KOPT-K1 (cell line): ENCODE results near the gene ADAMTS10.

Experiments used
- H3K27ac ChIP-seq: fragments of 200-600 bp; sonication (generic); 2 replicates; pipeline ENCODE4 v1.5.1; 2016; ENCODE audit warnings: antibody characterized with exemption, mild to moderate bottlenecking, low read depth, low read length; ENCODE audit not compliant: poor library complexity, severe bottlenecking
- H3K36me3 ChIP-seq: fragments of 200-600 bp; sonication (generic); 2 replicates; pipeline ENCODE4 v1.5.1; 2017; ENCODE audit warnings: antibody characterized with exemption, mild to moderate bottlenecking, low read length, moderate library complexity; ENCODE audit not compliant: insufficient read depth
- H3K9me3 ChIP-seq: fragments of 200-600 bp; sonication (generic); 2 replicates; pipeline ENCODE4 v1.5.1; 2017; ENCODE audit warnings: antibody characterized with exemption, low read length, mild to moderate bottlenecking; ENCODE audit not compliant: insufficient read depth, poor library complexity, severe bottlenecking

ADAMTS10 gene

DNA sequence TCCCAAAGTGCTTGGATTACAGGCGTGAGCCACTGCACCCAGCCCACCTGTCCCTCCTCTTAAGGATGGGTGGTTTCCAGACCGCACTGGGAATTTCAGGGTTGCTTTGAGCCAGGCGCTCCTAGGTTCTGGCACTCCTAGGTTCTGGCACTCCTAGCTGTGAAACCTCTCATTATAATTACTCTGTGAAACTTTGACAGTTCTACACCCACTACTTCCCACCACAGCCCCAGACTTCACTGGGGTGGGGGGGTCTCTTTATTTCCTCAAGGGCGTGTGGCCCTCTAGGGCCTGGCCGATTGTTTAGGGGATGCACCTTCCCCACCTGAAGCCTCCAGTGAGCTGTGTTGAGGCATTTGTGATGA lies 2.3 kb upstream of the ADAMTS10 start:
- no peak overlapping the region for H3K27ac ChIP-seq
- H3K36me3 ChIP-seq, result no peaks in the 10 kb centered on the region
- no peaks in the 10 kb centered on the region for H3K9me3 ChIP-seq

- Histone ChIP-seq H3K27ac (peak overlapping the region; percentile 50), H3K9me3 (no peaks in the 10 kb centered on the region)
Measured at GRCh38 chr19:8611877-8612806, 1.6 kb upstream of the ADAMTS10 start.

DNA sequence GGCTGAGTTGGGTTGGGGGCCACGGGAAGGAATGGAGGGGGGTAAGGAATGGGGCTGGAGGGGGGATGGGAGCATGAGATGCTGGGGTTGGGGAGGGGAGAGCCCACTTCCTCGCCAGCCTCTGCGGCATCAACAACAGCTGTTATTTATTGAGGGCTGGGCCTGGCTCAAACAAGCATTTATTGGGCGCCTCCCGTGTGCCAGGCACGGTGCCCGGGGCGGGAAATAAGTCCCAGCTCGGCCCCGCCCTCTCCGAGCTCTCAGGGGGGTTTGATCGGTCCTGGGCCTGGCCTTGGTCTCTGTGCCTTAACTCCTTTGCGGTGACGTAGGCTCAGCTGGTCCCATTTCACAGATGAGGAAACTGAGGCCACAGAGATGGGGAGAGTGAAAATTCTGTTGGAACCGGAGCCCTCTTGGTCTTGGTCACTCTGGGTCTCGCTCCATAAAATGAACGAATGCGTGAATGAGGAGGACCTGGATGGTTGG lies 919 bp upstream of the ADAMTS10 start:
- Histone ChIP-seq H3K27ac (peak overlapping the region; percentile 50), H3K9me3 (no peaks in the 10 kb centered on the region), H3K36me3 (no peaks in the 10 kb centered on the region)

More at GRCh38 chr19:8611877-8612806, 1.6 kb upstream of the ADAMTS10 start:
- no peaks in the 10 kb centered on the region for H3K36me3 ChIP-seq

- no peaks in the 10 kb centered on the region for H3K36me3 ChIP-seq
- H3K27ac ChIP-seq, result peak overlapping the region; percentile 67
- H3K9me3 ChIP-seq, result no peaks in the 10 kb centered on the region
Measured at GRCh38 chr19:8610936-8611300, 403 bp upstream of the ADAMTS10 start.

GRCh38 chr19:8609279-8610040 lies 1.1 kb downstream of the ADAMTS10 start:
- Histone ChIP-seq H3K27ac (peak overlapping the region; percentile 67), H3K9me3 (peaks cover 8% of the 10 kb centered on the region), H3K36me3 (peaks cover 9% of the 10 kb centered on the region)

GRCh38 chr19:8608941-8609278 lies 1.6 kb downstream of the ADAMTS10 start:
- Histone ChIP-seq H3K9me3 (peaks cover 8% of the 10 kb centered on the region), H3K27ac (no peak overlapping the region)

DNA sequence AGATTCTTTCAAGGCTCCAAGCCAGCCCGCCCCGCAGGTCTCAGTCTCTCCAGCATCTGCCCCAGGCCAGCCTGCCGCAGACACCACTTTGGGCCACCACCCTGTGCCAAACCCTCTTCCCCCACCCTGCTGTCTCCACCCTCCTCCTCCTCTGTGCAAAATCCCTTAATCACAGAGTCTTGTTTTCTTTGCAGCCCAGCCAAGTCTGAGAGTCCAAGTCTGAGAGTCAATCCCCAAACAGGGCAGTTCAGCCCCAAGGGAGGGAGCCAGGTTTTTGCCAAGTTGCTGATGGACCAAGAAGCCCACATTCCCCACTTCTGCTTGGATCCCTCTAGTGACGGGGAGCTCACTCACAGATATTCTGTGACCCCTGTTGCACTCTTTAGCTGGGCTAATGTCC lies 3.1 kb downstream of the ADAMTS10 start:
- Histone ChIP-seq H3K36me3 (peaks cover 19% of the 10 kb centered on the region), H3K27ac (no peak overlapping the region), H3K9me3 (peaks cover 8% of the 10 kb centered on the region)

More at GRCh38 chr19:8608941-8609278, 1.6 kb downstream of the ADAMTS10 start:
- peaks cover 10% of the 10 kb centered on the region for H3K36me3 ChIP-seq

- no peak overlapping the region for H3K27ac ChIP-seq
- peaks cover 28% of the 10 kb centered on the region for H3K36me3 ChIP-seq
- H3K9me3 ChIP-seq, result peaks cover 8% of the 10 kb centered on the region
Measured at GRCh38 chr19:8605514-8605913, 5.0 kb downstream of the ADAMTS10 start.

DNA sequence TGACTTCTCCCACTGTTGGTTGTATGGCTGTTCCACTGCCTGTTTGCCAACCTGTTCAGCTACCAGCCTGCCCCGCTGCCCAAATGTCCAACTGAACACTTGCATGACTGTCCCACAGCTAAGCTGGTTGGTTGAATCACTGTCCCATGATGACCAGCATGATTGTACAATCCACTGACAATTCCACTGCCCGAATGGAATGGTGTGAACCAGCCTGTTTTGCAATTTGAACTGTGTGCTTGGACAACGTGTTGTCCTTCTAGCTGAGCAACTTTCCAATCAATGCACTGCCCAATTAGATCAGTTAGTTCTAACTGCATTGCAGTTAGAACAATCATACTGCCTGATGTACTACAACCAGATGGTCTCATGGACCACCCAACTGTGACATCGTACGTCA lies 8.7 kb downstream of the ADAMTS10 start:
- H3K9me3 ChIP-seq, result peaks cover 8% of the 10 kb centered on the region
- peaks cover 35% of the 10 kb centered on the region for H3K36me3 ChIP-seq
- no peak overlapping the region for H3K27ac ChIP-seq

DNA sequence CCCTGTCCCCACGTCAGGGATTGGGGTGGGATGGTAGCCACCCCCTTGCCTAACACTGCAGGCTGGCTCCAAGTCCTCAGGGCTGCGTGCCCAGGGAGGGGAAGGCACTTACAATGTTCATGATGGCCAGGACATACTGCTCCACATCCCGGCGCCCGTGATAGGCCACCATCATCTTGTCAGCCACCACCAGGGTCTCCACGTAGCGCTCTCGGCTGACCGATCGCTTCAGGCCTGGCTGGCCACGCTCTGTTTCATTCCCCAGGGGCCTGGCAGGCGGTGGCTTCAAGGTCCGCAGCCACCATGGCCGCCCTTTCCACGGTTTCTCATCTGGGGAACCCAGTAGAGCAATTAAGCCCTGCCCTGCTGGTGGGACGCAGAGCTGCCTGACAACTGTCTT lies 9.7 kb downstream of the ADAMTS10 start:
- no peak overlapping the region for H3K27ac ChIP-seq
- H3K36me3 ChIP-seq, result peaks cover 44% of the 10 kb centered on the region
- H3K9me3 ChIP-seq, result peaks cover 8% of the 10 kb centered on the region

DNA sequence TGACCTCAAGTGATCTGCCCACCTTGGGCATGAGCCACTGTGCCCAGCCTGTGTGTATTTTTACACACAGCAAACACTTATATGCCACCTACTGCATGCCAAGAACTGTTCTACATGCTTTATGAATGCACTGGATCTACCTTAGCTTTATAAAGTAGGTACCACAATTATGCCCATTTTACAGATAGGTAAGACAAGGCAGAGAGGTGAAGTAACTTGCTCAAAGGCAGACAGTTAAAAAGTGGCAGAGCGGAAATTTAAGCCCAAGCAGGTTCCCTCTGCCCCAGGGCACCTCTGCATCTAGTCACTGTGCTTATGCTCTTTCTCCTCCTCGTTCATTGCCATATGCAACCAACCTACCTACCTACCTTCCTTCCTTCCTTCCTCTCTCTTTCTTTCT lies 10.5 kb downstream of the ADAMTS10 start:
- peaks cover 48% of the 10 kb centered on the region for H3K36me3 ChIP-seq

DNA sequence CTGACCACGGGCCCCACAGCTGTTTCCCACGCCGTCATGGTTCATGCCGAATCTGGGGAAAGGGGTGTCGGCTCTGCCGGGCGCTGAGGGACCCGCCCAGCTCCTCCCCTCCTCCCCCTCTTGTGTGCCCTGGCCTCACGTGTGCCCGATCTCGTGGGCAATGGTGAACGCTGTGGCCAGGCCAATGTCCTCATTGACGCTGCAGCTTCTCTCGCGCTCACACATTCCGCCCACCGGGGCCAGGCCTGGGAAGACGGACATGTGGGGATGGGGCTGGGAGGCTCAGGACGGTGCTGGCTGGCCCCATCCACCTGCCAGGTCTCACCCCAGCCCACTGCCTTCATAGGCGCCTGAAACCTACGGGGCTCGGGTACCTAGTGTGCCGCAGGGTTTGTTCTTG lies 14.3 kb downstream of the ADAMTS10 start:
- Histone ChIP-seq H3K27ac (no peak overlapping the region), H3K9me3 (peaks cover 17% of the 10 kb centered on the region), H3K36me3 (peaks cover 36% of the 10 kb centered on the region)

More for the DNA sequence above, 10.5 kb downstream of the ADAMTS10 start:
- Histone ChIP-seq H3K9me3 (peaks cover 5% of the 10 kb centered on the region), H3K27ac (no peak overlapping the region)

- H3K9me3 ChIP-seq, result peaks cover 17% of the 10 kb centered on the region
- no peak overlapping the region for H3K27ac ChIP-seq
- peaks cover 36% of the 10 kb centered on the region for H3K36me3 ChIP-seq
Measured at GRCh38 chr19:8595651-8596050, 14.9 kb downstream of the ADAMTS10 start.

DNA sequence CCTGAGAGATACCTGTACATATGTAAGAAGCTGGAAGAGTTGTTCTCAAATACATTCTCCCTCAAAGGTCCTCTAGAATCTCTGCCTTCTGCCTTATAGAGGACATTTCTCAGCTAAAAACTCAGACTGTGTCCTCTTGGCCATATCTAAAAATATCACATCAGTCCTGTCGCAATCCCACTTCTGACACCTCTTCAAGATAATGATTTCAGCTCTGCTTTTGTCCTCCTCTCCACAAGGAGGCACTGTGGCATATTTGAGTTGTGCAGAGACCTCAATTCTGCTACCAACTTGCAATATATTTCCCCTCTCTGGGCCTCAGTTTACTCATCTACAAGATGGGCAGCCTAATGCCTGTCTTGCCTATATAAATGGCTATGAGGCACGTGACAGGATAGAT lies 16.6 kb downstream of the ADAMTS10 start:
- H3K27ac ChIP-seq, result no peak overlapping the region
- H3K36me3 ChIP-seq, result peaks cover 36% of the 10 kb centered on the region

DNA sequence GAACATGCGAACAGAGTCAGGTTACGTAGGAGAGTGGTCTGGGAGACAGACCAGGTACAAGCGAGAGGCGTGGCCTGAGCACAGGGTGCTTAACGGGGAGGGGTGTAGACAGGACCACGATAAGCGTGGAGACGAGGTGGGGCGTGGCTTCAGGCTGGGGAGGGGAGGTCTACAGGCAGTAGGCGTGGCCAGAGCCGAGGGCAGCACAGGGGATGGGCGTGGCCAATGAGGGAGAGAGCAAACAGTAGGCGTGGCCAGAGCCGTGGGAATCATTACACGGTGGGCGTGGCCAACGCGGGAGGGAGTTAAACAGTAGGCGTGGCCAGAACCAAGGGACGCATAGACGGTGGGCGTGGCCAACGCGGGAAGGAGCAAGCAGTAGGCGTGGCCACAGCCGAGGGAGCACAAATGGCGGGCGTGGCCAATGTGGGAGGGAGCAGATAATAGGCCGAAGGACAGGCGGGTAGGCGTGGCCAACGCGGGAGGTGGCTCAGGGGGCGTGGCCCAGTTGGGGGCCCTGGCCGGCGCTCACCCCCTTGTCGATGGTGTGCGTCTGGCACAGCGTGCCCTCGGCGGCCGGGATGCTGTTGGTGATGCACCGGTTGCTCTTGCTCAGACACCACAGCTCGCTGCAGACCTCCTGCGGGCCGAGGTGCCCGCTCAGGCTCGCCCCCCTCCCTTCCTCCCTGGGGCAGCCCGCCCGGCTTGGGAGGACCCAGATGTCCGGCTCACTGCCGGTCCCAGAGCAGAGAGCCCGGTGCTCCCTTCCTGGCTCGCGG lies 18.1 kb downstream of the ADAMTS10 start:
- H3K36me3 ChIP-seq, result peaks cover 35% of the 10 kb centered on the region
- peaks cover 17% of the 10 kb centered on the region for H3K9me3 ChIP-seq
- H3K27ac ChIP-seq, result no peak overlapping the region

More for the DNA sequence above, 16.6 kb downstream of the ADAMTS10 start:
- H3K9me3 ChIP-seq, result peaks cover 17% of the 10 kb centered on the region
